Mammary epithelial cell (primary cell): ENCODE data around the gene FHL1.

ENCODE experiments used
- EZH2 ChIP-seq: IDR thresholded peaks from 2 replicates; pipeline ENCODE4 v1.6.1; 2012; ENCODE audit warnings: low read length, inconsistent platforms, borderline replicate concordance
- TF ChIP-seq, protein P1 (sequence below), 2 donors: IDR thresholded peaks in 1 of 2; conservative IDR thresholded peaks in 1 of 2; 2 replicates each; pipeline ENCODE4 v1.5.1; 2011 to 2012; ENCODE audit warnings: inconsistent platforms in 2 of 2, low read length in 2 of 2, mild to moderate bottlenecking in 2 of 2, control low read depth in 1 of 2, low read depth in 1 of 2; ENCODE audit not compliant: insufficient read depth in 1 of 2; ENCODE audit errors: extremely low read depth in 1 of 2

DNA sequence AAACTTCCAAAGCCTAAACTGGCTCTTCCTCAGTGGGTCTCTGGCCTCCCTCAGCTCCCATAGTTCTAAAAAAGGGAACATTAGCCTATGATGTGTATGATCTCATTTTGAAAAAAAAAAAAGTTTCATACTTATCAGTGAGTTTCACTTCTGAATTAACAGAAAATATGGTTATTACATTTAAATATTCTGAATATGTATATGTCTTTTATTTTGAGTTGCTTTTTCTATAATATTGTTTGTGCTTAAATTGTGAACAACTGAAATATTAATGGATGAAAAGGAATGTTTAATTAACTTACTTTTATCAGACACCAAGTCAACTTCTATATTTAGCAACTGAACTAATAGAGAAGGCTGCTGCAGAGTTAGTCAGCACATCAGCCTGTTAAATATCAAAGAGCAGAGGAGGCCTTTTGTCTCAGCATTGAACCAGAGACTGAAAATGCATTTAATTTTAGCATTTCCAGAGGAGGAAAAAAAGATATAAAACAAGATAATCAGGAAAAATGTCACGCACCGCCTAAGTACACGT lies 20.4 kb upstream of the FHL1 start:
- no peak for TF ChIP-seq EZH2
- TF ChIP-seq, protein P1, sequence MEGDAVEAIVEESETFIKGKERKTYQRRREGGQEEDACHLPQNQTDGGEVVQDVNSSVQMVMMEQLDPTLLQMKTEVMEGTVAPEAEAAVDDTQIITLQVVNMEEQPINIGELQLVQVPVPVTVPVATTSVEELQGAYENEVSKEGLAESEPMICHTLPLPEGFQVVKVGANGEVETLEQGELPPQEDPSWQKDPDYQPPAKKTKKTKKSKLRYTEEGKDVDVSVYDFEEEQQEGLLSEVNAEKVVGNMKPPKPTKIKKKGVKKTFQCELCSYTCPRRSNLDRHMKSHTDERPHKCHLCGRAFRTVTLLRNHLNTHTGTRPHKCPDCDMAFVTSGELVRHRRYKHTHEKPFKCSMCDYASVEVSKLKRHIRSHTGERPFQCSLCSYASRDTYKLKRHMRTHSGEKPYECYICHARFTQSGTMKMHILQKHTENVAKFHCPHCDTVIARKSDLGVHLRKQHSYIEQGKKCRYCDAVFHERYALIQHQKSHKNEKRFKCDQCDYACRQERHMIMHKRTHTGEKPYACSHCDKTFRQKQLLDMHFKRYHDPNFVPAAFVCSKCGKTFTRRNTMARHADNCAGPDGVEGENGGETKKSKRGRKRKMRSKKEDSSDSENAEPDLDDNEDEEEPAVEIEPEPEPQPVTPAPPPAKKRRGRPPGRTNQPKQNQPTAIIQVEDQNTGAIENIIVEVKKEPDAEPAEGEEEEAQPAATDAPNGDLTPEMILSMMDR (conservative IDR thresholded peaks at IDR 0.05 in 1 of 2, IDR thresholded peaks at IDR 0.05 in 1 of 2; ENCODE audit: extremely low read depth in 1 of 2, insufficient read depth in 1 of 2, low read depth in 1 of 2, low read length in 2 of 2) = no peak
